ENCODE results near the gene SLC35F6. TPM values are rescaled to one million over a fixed set of nuclear protein-coding genes. Genes with fewer than 3 reads are reported as not detected.

The SLC35F6 gene
- total and polyA plus RNA-seq, 9 of the 15 experiments (the other 6 are each of a cell fraction or from before 2014, with no cell fraction given), result 11.9 to 47.3 (median 22.5) TPM

GRCh38 chr2:26801328-26801727 is 37.2 kb downstream of the SLC35F6 start:
- no peaks in the 10 kb centered on the region for H3K9me3 ChIP-seq (replicated peaks; ENCODE audit: control insufficient read depth, insufficient read depth, low read depth, low read length)
- no peaks in the 10 kb centered on the region for H3K79me2 ChIP-seq (ENCODE audit: control insufficient read depth, insufficient read depth, low read length)
- no peak overlapping the region for H2AFZ ChIP-seq (ENCODE audit: low read depth, low read length)
- no peak overlapping the region for H3K9ac ChIP-seq (ENCODE audit: insufficient read depth in 1 of 2, low read depth in 2 of 2, low read length in 2 of 2)
- H4K20me1 ChIP-seq (replicated peaks; ENCODE audit: control insufficient read depth, insufficient read depth, low read length), result no peaks in the 10 kb centered on the region
- H3K9me1 ChIP-seq (ENCODE audit: control insufficient read depth, insufficient read depth, low read length), result no peaks in the 10 kb centered on the region
- no peak overlapping the region for H3K27ac ChIP-seq (ENCODE audit: extremely low read depth, low read depth, low read length)
- WGBS (ENCODE audit: insufficient coverage, low coverage, missing lambda C conversion rate), result 63% methylated on average over 4 of the region's 4 CpGs
- TF ChIP-seq NFIC (IDR thresholded peaks at IDR 0.05) (peak; percentile 98), NFIX (CRISPR knock-in tag; IDR thresholded peaks at IDR 0.05; ENCODE audit: low read depth) (peak; percentile 86), NCOA4 (IDR thresholded peaks at IDR 0.05; ENCODE audit: partially characterized antibody) (no peak)
- DNase-seq (ENCODE audit: extremely low read depth in 1 of 4, low spot score in 3 of 4) (no peak), ATAC-seq (no peak), FAIRE-seq (no peak)
- no peak overlapping the region for H3K4me3 ChIP-seq
- H3K4me2 ChIP-seq (ENCODE audit: insufficient read depth, low read length), result no peak overlapping the region
- CTCF ChIA-PET (ENCODE audit: low intra/inter-chr PET ratio), result no interaction called here
- H3K36me3 ChIP-seq (ENCODE audit: control insufficient read depth, insufficient read depth, low read length), result peaks cover 31% of the 10 kb centered on the region
- H3K4me1 ChIP-seq (replicated peaks in 1 of 2; ENCODE audit: control insufficient read depth in 2 of 2, insufficient read depth in 2 of 2, low read length in 2 of 2), result no peaks in the 10 kb centered on the region
- H3K27me3 ChIP-seq (ENCODE audit: control insufficient read depth in 2 of 2, insufficient read depth in 2 of 2, low read length in 2 of 2), result no peaks in the 10 kb centered on the region
- no TSS peak for BruUV-seq (replicated peaks)
- POLR2A ChIA-PET, result interaction anchor here (0.6 kb wide), 1 partner anchor 10 kb away, joined by 7 read pairs; no protein-coding TSS in a partner anchor
- intact Hi-C loops (cut with micrococcal nuclease), result no loop called here
- in situ Hi-C loops (cut with MboI), result no loop called here

GRCh38 chr2:26801796-26802195 is 37.7 kb downstream of the SLC35F6 start:
- FAIRE-seq, result no peak
- BruUV-seq (replicated peaks), result TSS peak; percentile 12
- Histone ChIP-seq H3K27me3 (ENCODE audit: control insufficient read depth in 2 of 2, insufficient read depth in 2 of 2, low read length in 2 of 2) (no peaks in the 10 kb centered on the region), H3K9me3 (replicated peaks; ENCODE audit: control insufficient read depth, insufficient read depth, low read depth, low read length) (no peaks in the 10 kb centered on the region), H3K36me3 (ENCODE audit: control insufficient read depth, insufficient read depth, low read length) (peaks cover 27% of the 10 kb centered on the region), H3K9ac (ENCODE audit: insufficient read depth in 1 of 2, low read depth in 2 of 2, low read length in 2 of 2) (0 out of 4 replicates have a peak overlapping the region, but pooled peaks of 1 of the 2 experiments have one; percentile 4), H3K4me1 (replicated peaks in 1 of 2; ENCODE audit: control insufficient read depth in 2 of 2, insufficient read depth in 2 of 2, low read length in 2 of 2) (no peaks in the 10 kb centered on the region; a peak in 1 of 5 replicates), H3K27ac (ENCODE audit: extremely low read depth, low read depth, low read length) (no peak overlapping the region), H3K4me2 (ENCODE audit: insufficient read depth, low read length) (no peak overlapping the region), H2AFZ (ENCODE audit: low read depth, low read length) (no peak overlapping the region), H4K20me1 (replicated peaks; ENCODE audit: control insufficient read depth, insufficient read depth, low read length) (no peaks in the 10 kb centered on the region), H3K79me2 (ENCODE audit: control insufficient read depth, insufficient read depth, low read length) (no peaks in the 10 kb centered on the region), H3K9me1 (ENCODE audit: control insufficient read depth, insufficient read depth, low read length) (no peaks in the 10 kb centered on the region), H3K4me3 (no peak overlapping the region)
- in situ Hi-C loops (cut with MboI) (no loop called here), intact Hi-C loops (cut with micrococcal nuclease) (no loop called here)
- TF ChIP-seq SUPT5H (IDR thresholded peaks at IDR 0.05), result peak; percentile 53; the same call in 1 of the 2 replicates
- TF ChIP-seq POLR2AphosphoS2 (IDR thresholded peaks at IDR 0.05; ENCODE audit: low read length), result 0 out of 2 replicates have a peak, but pooled peaks have one; percentile 45
- 0 out of 2 replicates have a peak, but pooled peaks have one; percentile 44 for TF ChIP-seq POLR2A (conservative IDR thresholded peaks at IDR 0.05)
- TF ChIP-seq CHD1 (IDR thresholded peaks at IDR 0.05; ENCODE audit: low read length), result no peak
- no peak for DNase-seq (ENCODE audit: extremely low read depth in 1 of 4, low spot score in 3 of 4)
- POLR2A ChIA-PET, result interaction anchor here (0.6 kb wide), 1 partner anchor 10 kb away, joined by 7 read pairs; no protein-coding TSS in a partner anchor
- WGBS (ENCODE audit: insufficient coverage, low coverage, missing lambda C conversion rate), result 87% methylated on average over 7 of the region's 7 CpGs
- ATAC-seq, result peak; percentile 56
- CTCF ChIA-PET (ENCODE audit: low intra/inter-chr PET ratio), result no interaction called here

Measured in K562 (cell line).